Neuronal stem cell (in vitro differentiated cells): ENCODE measurements around the gene RNF32.

ENCODE experiments used
- DNase-seq: peaks from one replicate; pipeline ENCODE4 v3.0.0-alpha.2; 2013; ENCODE audit warnings: low spot score
- H2AFZ ChIP-seq: one replicate; pipeline ENCODE4 v1.6.1; 2013; ENCODE audit warnings: mild to moderate bottlenecking, low read length, inconsistent platforms
- H2AK5ac ChIP-seq: 2 replicates; pipeline ENCODE4 v1.6.1; 2013; ENCODE audit warnings: low read depth, mild to moderate bottlenecking, inconsistent platforms, low read length, moderate library complexity, mixed read lengths
- H2BK120ac ChIP-seq: 2 replicates; pipeline ENCODE4 v1.6.1; 2013; ENCODE audit warnings: low read depth, mild to moderate bottlenecking, inconsistent platforms, low read length, moderate library complexity, mixed read lengths
- H2BK12ac ChIP-seq: one replicate; pipeline ENCODE4 v1.6.1; 2013; ENCODE audit warnings: low read length, inconsistent platforms
- H2BK15ac ChIP-seq: 2 replicates; pipeline ENCODE4 v1.6.1; 2013; ENCODE audit warnings: mild to moderate bottlenecking, low read length, inconsistent platforms, mixed read lengths
- H2BK5ac ChIP-seq: one replicate; pipeline ENCODE4 v1.6.1; 2013; ENCODE audit warnings: inconsistent platforms, mild to moderate bottlenecking, low read length, moderate library complexity
- H3K14ac ChIP-seq: one replicate; pipeline ENCODE4 v1.6.1; 2013; ENCODE audit warnings: low read length, inconsistent platforms
- H3K18ac ChIP-seq: 2 replicates; pipeline ENCODE4 v1.6.1; 2013; ENCODE audit warnings: low read length, inconsistent platforms
- H3K23ac ChIP-seq: 2 replicates; pipeline ENCODE4 v1.6.1; 2013; ENCODE audit warnings: low read depth, mild to moderate bottlenecking, mixed read lengths, low read length, inconsistent platforms; ENCODE audit not compliant: poor library complexity
- H3K27ac ChIP-seq: replicated peaks from 3 replicates; pipeline ENCODE4 v1.5.1; 2013; ENCODE audit warnings: low read length, inconsistent platforms
- H3K27me3 ChIP-seq, 3 experiments: 2 replicates each; pipeline ENCODE4 v1.6.1; 2013; ENCODE audit warnings: low read length in 3 of 3, mild to moderate bottlenecking in 2 of 3, inconsistent platforms in 1 of 3, low read depth in 1 of 3, mixed read lengths in 1 of 3, moderate library complexity in 1 of 3; ENCODE audit not compliant: control insufficient read depth in 3 of 3, insufficient read depth in 3 of 3
- H3K36me3 ChIP-seq, 2 donors: replicated peaks in 1 of 2; 2 replicates each; pipeline ENCODE4 v1.6.1; 2013; ENCODE audit warnings: low read length in 2 of 2; ENCODE audit not compliant: control insufficient read depth in 2 of 2, insufficient read depth in 2 of 2
- H3K4ac ChIP-seq: 2 replicates; pipeline ENCODE4 v1.6.1; 2013; ENCODE audit warnings: inconsistent platforms, mild to moderate bottlenecking, low read length, moderate library complexity
- H3K4me1 ChIP-seq, 2 donors: 1 replicate in 1 of 2; 2 replicates in 1 of 2; pipeline ENCODE4 v1.6.1; 2013; ENCODE audit warnings: low read length in 2 of 2, low read depth in 1 of 2; ENCODE audit not compliant: control insufficient read depth in 2 of 2, insufficient read depth in 1 of 2
- H3K4me2 ChIP-seq: one replicate; pipeline ENCODE4 v1.6.1; 2013; ENCODE audit warnings: mild to moderate bottlenecking, low read length, inconsistent platforms; ENCODE audit not compliant: insufficient read depth, poor library complexity, severe bottlenecking
- H3K4me3 ChIP-seq, 2 donors: 2 replicates each; pipeline ENCODE4 v1.5.1; 2013; ENCODE audit warnings: low read length in 2 of 2, mild to moderate bottlenecking in 2 of 2, inconsistent platforms in 1 of 2, moderate library complexity in 1 of 2
- H3K79me1 ChIP-seq: one replicate; pipeline ENCODE4 v1.6.1; 2013; ENCODE audit warnings: low read depth, mild to moderate bottlenecking, inconsistent platforms, low read length, moderate library complexity
- H3K9ac ChIP-seq: one replicate; pipeline ENCODE4 v1.6.1; 2013; ENCODE audit warnings: mild to moderate bottlenecking, low read depth, low read length, inconsistent platforms; ENCODE audit not compliant: poor library complexity
- H3K9me3 ChIP-seq, 2 donors: replicated peaks in 1 of 2; 2 replicates each; pipeline versions ENCODE3 to v1.6.1; 2013; ENCODE audit warnings: low read length in 2 of 2, mild to moderate bottlenecking in 2 of 2, inconsistent platforms in 1 of 2, low read depth in 1 of 2, mixed read lengths in 1 of 2, moderate library complexity in 1 of 2; ENCODE audit not compliant: control insufficient read depth in 2 of 2, insufficient read depth in 1 of 2
- H4K8ac ChIP-seq: one replicate; pipeline ENCODE4 v1.6.1; 2013; ENCODE audit warnings: low read depth, mild to moderate bottlenecking, inconsistent platforms, low read length, moderate library complexity
- H4K91ac ChIP-seq: one replicate; pipeline ENCODE4 v1.6.1; 2013; ENCODE audit warnings: low read length, low read depth, mild to moderate bottlenecking, inconsistent platforms; ENCODE audit not compliant: poor library complexity
- WGBS, 2 donors: extraction: QIAGEN DNeasy Blood & Tissue Kit; methylation state at CpG; one replicate each; pipeline ENCODE4 v1.1.7; 2013; ENCODE audit warnings: missing lambda C conversion rate in 2 of 2, mixed read lengths in 1 of 2; ENCODE audit not compliant: insufficient read length in 2 of 2, insufficient replicate concordance in 1 of 2; ENCODE audit errors: extremely low coverage in 2 of 2; 5-methylcytosine and 5-hydroxymethylcytosine counted together

The RNF32 gene

DNA sequence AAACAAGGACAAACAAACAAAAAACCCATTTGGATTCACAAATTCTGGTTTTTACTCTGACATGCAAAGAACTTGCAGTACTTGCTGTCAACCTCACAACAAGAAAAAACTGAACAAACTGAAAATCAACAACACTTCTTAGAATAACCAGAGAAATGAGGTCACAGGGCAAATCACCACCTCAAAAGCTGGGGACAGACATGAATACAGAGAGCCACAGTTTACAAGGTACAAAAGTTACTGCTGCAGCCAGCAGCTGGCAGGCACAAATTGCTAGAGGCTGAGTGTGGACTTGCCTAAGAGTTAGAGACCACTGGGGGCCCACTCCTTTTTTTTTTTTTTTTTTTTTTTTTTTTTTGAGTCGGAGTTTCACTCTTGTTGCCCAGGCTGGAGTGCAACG is 15.0 kb upstream of the RNF32 start:
- Histone ChIP-seq H3K27me3 (no peaks in the 10 kb centered on the region), H2BK5ac (no peak overlapping the region), H2AK5ac (no peak overlapping the region), H2AFZ (no peak overlapping the region), H4K8ac (no peak overlapping the region), H3K4me3 (no peak overlapping the region), H3K4me1 (peaks cover 2% of the 10 kb centered on the region in 2 donors), H3K27ac (peak overlapping the region; percentile 30), H3K18ac (no peak overlapping the region), H2BK15ac (no peak overlapping the region), H3K14ac (no peak overlapping the region), H4K91ac (no peak overlapping the region), H2BK12ac (no peak overlapping the region), H3K9me3 (peaks cover 8 to 13% of the 10 kb centered on the region in 2 donors), H3K9ac (no peak overlapping the region), H3K4me2 (no peak overlapping the region), H3K79me1 (no peaks in the 10 kb centered on the region), H3K4ac (no peak overlapping the region), H3K36me3 (no peaks in the 10 kb centered on the region), H3K23ac (no peak overlapping the region), H2BK120ac (no peak overlapping the region)
- no CpG with 5 or more reads among the region's 2 CpGs for WGBS, 2 donors
- no peak for DNase-seq

DNA sequence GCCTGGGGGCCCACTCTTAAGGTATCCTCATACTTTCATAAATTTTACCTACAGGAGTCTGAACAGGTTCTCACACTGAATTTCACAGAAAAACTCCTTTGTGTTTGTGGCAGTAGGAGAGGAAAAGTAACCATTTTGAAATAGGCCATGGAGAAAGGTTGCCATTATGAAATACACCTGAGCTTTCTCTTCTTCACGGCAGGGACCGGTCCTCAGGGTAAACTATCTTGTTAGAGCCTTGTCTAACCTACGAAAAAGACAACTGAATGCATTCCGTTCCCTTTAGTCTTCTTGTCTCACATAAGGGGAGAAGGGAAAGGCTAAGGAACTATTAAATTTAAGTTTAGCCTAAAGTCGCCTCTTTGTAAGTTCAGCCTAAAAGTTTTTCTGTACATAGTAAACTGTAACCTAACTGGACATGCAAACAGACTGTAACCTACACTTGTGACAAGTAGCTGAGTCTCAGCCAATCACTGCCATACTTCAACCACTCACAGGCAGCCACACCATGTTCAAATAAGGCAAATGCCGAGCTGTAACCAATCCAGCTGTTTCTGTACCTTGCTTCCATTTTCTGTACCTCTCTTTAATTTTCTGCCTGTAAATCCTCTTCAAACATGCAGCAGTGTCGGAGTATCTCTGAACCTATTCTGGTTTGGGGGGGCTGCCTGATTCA is 14.2 kb upstream of the RNF32 start:
- Histone ChIP-seq H3K36me3 (no peaks in the 10 kb centered on the region), H2BK120ac (no peak overlapping the region), H3K4me2 (no peak overlapping the region), H2AFZ (no peak overlapping the region), H3K23ac (no peak overlapping the region), H3K79me1 (no peaks in the 10 kb centered on the region), H3K4ac (no peak overlapping the region), H3K9me3 (peaks cover 8 to 10% of the 10 kb centered on the region in 2 donors), H3K27ac (no peak overlapping the region), H4K8ac (no peak overlapping the region), H2BK15ac (no peak overlapping the region), H4K91ac (no peak overlapping the region), H3K9ac (no peak overlapping the region), H3K18ac (no peak overlapping the region), H2AK5ac (no peak overlapping the region), H2BK5ac (no peak overlapping the region), H2BK12ac (no peak overlapping the region), H3K27me3 (no peaks in the 10 kb centered on the region), H3K4me3 (no peak overlapping the region), H3K14ac (no peak overlapping the region), H3K4me1 (peaks cover 2% of the 10 kb centered on the region in 2 donors)
- WGBS, 2 donors, result no CpG with 5 or more reads among the region's 7 CpGs
- no peak for DNase-seq

DNA sequence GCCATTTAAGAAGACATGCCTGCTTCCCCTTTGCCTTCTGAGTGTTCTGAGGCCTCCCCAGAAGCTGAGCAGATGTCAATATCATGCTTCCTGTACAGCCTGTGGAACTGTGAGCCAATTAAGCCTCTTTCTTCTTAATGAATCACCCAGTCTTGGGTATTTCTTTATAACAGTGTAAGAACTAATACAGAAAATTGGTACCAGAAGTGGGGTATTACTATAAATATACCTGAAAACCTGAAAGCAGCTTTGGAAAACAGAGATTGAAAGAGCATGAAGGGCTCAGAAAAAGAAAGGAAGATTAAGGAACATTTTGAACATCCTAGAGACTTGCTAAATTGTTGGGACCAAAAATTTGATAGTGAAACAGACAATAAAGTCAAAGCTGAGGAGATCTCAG is 12.0 kb upstream of the RNF32 start:
- Histone ChIP-seq H3K4ac (no peak overlapping the region), H2BK15ac (no peak overlapping the region), H3K27me3 (no peaks in the 10 kb centered on the region), H3K18ac (no peak overlapping the region), H4K8ac (no peak overlapping the region), H3K23ac (no peak overlapping the region), H4K91ac (no peak overlapping the region), H2BK5ac (no peak overlapping the region), H3K4me3 (no peak overlapping the region), H3K79me1 (no peaks in the 10 kb centered on the region), H3K14ac (no peak overlapping the region), H2AFZ (no peak overlapping the region), H3K27ac (no peak overlapping the region), H3K4me1 (peaks cover 2% of the 10 kb centered on the region in 2 donors), H3K9me3 (peaks cover 8 to 10% of the 10 kb centered on the region in 2 donors), H2BK120ac (no peak overlapping the region), H3K36me3 (no peaks in the 10 kb centered on the region), H2AK5ac (no peak overlapping the region), H3K9ac (no peak overlapping the region), H3K4me2 (no peak overlapping the region), H2BK12ac (no peak overlapping the region)
- no peak for DNase-seq

DNA sequence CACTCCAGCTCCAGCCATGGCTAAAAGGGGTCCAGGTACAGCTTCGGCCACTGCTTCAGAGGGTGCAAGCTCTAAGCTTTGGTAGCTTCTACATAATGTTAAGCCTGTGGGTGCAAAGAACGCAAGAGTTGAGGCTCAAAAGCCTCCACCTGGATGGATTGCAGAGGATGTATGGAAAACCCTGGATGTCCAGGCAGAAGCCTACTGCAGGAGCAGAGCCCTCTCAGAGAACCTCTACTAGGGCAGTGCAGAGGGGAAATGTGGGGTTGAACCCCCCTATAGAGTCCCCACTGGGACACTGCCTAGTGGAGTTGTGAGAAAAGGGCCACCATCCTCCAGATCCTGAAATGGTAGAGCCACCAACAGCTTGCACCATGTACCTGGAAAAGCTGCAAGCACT is 10.7 kb upstream of the RNF32 start:
- no peak overlapping the region for H4K8ac ChIP-seq
- H3K23ac ChIP-seq, result no peak overlapping the region
- H3K79me1 ChIP-seq, result no peaks in the 10 kb centered on the region
- no peak overlapping the region for H3K4me3 ChIP-seq
- H2BK15ac ChIP-seq, result no peak overlapping the region
- H3K14ac ChIP-seq, result no peak overlapping the region
- H2AK5ac ChIP-seq, result no peak overlapping the region
- no peak overlapping the region for H3K9ac ChIP-seq
- no peak overlapping the region for H2BK12ac ChIP-seq
- peaks cover 2% of the 10 kb centered on the region in 2 donors for H3K4me1 ChIP-seq
- H3K9me3 ChIP-seq, result peaks cover 8 to 10% of the 10 kb centered on the region in 2 donors
- WGBS, 2 donors, result no CpG with 5 or more reads among the region's 2 CpGs
- no peak overlapping the region for H3K27ac ChIP-seq
- DNase-seq, result no peak
- no peak overlapping the region for H2AFZ ChIP-seq
- H3K27me3 ChIP-seq, result no peaks in the 10 kb centered on the region
- H3K18ac ChIP-seq, result no peak overlapping the region
- H2BK5ac ChIP-seq, result no peak overlapping the region
- H3K36me3 ChIP-seq, result no peaks in the 10 kb centered on the region
- H3K4ac ChIP-seq, result no peak overlapping the region
- no peak overlapping the region for H2BK120ac ChIP-seq
- no peak overlapping the region for H3K4me2 ChIP-seq
- H4K91ac ChIP-seq, result no peak overlapping the region
